A549 (cell line): ENCODE data around the gene MPPED1. TPM values are rescaled to one million over a fixed set of nuclear protein-coding genes. Genes with fewer than 3 reads are reported as not detected.

Experiments used
- ATAC-seq, 2 experiments: fragments of 200-7000 bp in 1 of 2; fragments of >200 bp in 1 of 2; cut with Nextera tagmentation in 1 of 2; cut with Tn5 transposase in 1 of 2; 3 replicates each; pipeline versions ENCODE4 v1.8.0 to v1.9.1; 2018 to 2020; ENCODE audit warnings: mild to moderate bottlenecking in 1 of 2, moderate library complexity in 1 of 2
- CTCF ChIA-PET: fragments of 300-600 bp; sonication (Branson Sonifier 250); formaldehyde crosslinking; extraction: SDS; loops from one replicate; lab custom pipeline; 2021; ENCODE audit warnings: antibody characterized with exemption, inconsistent platforms; lab: Yijun Ruan, JAX
- POLR2A ChIA-PET: fragments of 350-600 bp; formaldehyde crosslinking; extraction: SDS; loops from one replicate; lab custom pipeline; 2021; ENCODE audit warnings: antibody characterized with exemption, inconsistent platforms; lab: Yijun Ruan, JAX
- DNase-seq, 2 experiments: peaks; one replicate each; pipeline versions ENCODE4 v3.0.0 to v3.0.0-alpha.2; 2011 to 2016; ENCODE audit warnings: low read depth in 1 of 2, low spot score in 1 of 2
- FAIRE-seq: peaks from 2 replicates; lab custom pipeline; 2011; peaks lifted over from hg19 to GRCh38; lab: Jason Lieb, UNC
- H3K27ac ChIP-seq, 2 experiments: fragments of >200 bp; sonication (Bioruptor Twin); formaldehyde crosslinking; 3 replicates each; pipeline ENCODE4 v1.5.1; 2016 to 2017
- H3K4me1 ChIP-seq: fragments of >200 bp; sonication (Bioruptor Twin); formaldehyde crosslinking; 3 replicates; pipeline ENCODE4 v1.6.1; 2016
- H3K4me2 ChIP-seq: fragments of >200 bp; sonication (Bioruptor Twin); formaldehyde crosslinking; 3 replicates; pipeline ENCODE4 v1.6.1; 2016
- H3K4me3 ChIP-seq: fragments of >200 bp; sonication (Bioruptor Twin); formaldehyde crosslinking; 3 replicates; pipeline ENCODE4 v1.5.1; 2016
- H3K9me3 ChIP-seq: fragments of >200 bp; sonication (Bioruptor Twin); formaldehyde crosslinking; 3 replicates; pipeline ENCODE4 v1.6.1; 2016
- CBX2 ChIP-seq: fragments of 200-600 bp; sonication (generic); IDR thresholded peaks from 2 replicates; pipeline ENCODE4 v1.6.1; 2016; ENCODE audit warnings: low read depth, mild to moderate bottlenecking, borderline replicate concordance
- CEBPB ChIP-seq, 2 experiments: fragments of >200 bp in 1 of 2; sonication (Bioruptor Twin) in 1 of 2; formaldehyde crosslinking in 1 of 2; IDR thresholded peaks; 2 replicates each; pipeline ENCODE4 v1.6.1; 2012 to 2016
- CHD2 ChIP-seq: fragments of 150-350 bp; IDR thresholded peaks from 2 replicates; pipeline ENCODE4 v1.6.1; 2014; ENCODE audit warnings: low read length; ENCODE audit not compliant: partially characterized antibody
- CHD4 ChIP-seq: fragments of 200-600 bp; sonication (generic); IDR thresholded peaks from 2 replicates; pipeline ENCODE4 v1.6.1; 2016; ENCODE audit warnings: antibody characterized with exemption, mild to moderate bottlenecking, borderline replicate concordance
- ESRRA ChIP-seq: fragments of 150-350 bp; IDR thresholded peaks from 2 replicates; pipeline ENCODE4 v1.6.1; 2014; ENCODE audit warnings: mild to moderate bottlenecking, low read length, borderline replicate concordance
- FOXS1 ChIP-seq: fragments of 250-450 bp; sonication (Bioruptor Pico); IDR thresholded peaks from 2 replicates; pipeline ENCODE4 v1.5.0; 2020; ENCODE audit warnings: mild to moderate bottlenecking, moderate library complexity
- JUN ChIP-seq, 2 experiments: fragments of >200 bp; sonication (Bioruptor Twin); formaldehyde crosslinking; IDR thresholded peaks; 2 replicates in 1 of 2; 3 replicates in 1 of 2; pipeline ENCODE4 v1.6.1; 2016 to 2017
- JUNB ChIP-seq: fragments of >200 bp; sonication (Bioruptor Twin); formaldehyde crosslinking; IDR thresholded peaks from 2 replicates; pipeline ENCODE4 v1.6.1; 2016
- KDM1A ChIP-seq: fragments of 200-600 bp; sonication (generic); IDR thresholded peaks from 2 replicates; pipeline ENCODE4 v1.6.1; 2016; ENCODE audit warnings: low read depth, mild to moderate bottlenecking
- KDM5A ChIP-seq: fragments of 200-600 bp; sonication (generic); IDR thresholded peaks from 2 replicates; pipeline ENCODE4 v1.6.1; 2016; ENCODE audit warnings: antibody characterized with exemption, mild to moderate bottlenecking
- MAZ ChIP-seq: fragments of 150-350 bp; IDR thresholded peaks from 2 replicates; pipeline ENCODE4 v1.6.1; 2014; ENCODE audit warnings: antibody characterized with exemption, low read depth, low read length, borderline replicate concordance
- NPAS2 ChIP-seq: fragments of 250-450 bp; sonication (Bioruptor Pico); IDR thresholded peaks from 2 replicates; pipeline ENCODE4 v1.8.0; 2022; ENCODE audit warnings: mild to moderate bottlenecking, moderate library complexity, borderline replicate concordance
- PHF8 ChIP-seq: fragments of 200-600 bp; sonication (generic); IDR thresholded peaks from 2 replicates; pipeline ENCODE4 v1.6.1; 2016; ENCODE audit warnings: low read depth, mild to moderate bottlenecking, antibody characterized with exemption, moderate library complexity, borderline replicate concordance
- RAD21 ChIP-seq, 2 experiments: fragments of >200 bp in 1 of 2; sonication (Bioruptor Twin) in 1 of 2; formaldehyde crosslinking in 1 of 2; IDR thresholded peaks in 1 of 2; conservative IDR thresholded peaks in 1 of 2; 2 replicates in 1 of 2; 3 replicates in 1 of 2; pipeline ENCODE4 v1.6.1; 2012 to 2018; ENCODE audit warnings: inconsistent platforms in 1 of 2
- RARB ChIP-seq: fragments of 250-450 bp; sonication (Bioruptor Pico); IDR thresholded peaks from 2 replicates; pipeline ENCODE4 v1.8.0; 2021; ENCODE audit warnings: mild to moderate bottlenecking, moderate library complexity
- RNF2 ChIP-seq: fragments of 200-600 bp; sonication (generic); IDR thresholded peaks from 2 replicates; pipeline ENCODE4 v1.6.1; 2016; ENCODE audit warnings: low read depth, mild to moderate bottlenecking, antibody characterized with exemption, moderate library complexity, borderline replicate concordance
- ZFP36 ChIP-seq: fragments of 450-650 bp; IDR thresholded peaks from 2 replicates; pipeline ENCODE4 v1.6.1; 2014; ENCODE audit warnings: borderline replicate concordance; ENCODE audit not compliant: partially characterized antibody
- ZSCAN20 ChIP-seq: fragments of 250-450 bp; sonication (Bioruptor Pico); IDR thresholded peaks from 2 replicates; pipeline ENCODE4 v1.8.0; 2022; ENCODE audit warnings: mild to moderate bottlenecking, moderate library complexity
- WGBS: methylation state at CpG from one replicate; pipeline ENCODE4 v1.1.6; 2017; ENCODE audit errors: missing lambda C conversion rate; 5-methylcytosine and 5-hydroxymethylcytosine counted together
- polyA plus RNA-seq, 4 experiments: library from polyadenylated mRNA; depleted of rRNA in 3 of 4; stranded (reverse); fragments of >200 nt; fragmentation: RNase III in 1 of 4; extraction: RNeasy Plus Mini Kit Qiagen cat#74134 plus additional on column Dnase treatment in 1 of 4; gene quantifications; 2 replicates in 3 of 4; 3 replicates in 1 of 4; pipeline ENCODE4 v1.2.3, GENCODE V29; 2011 to 2017
- TF ChIP-seq, protein P1 (sequence below): fragments of 250-450 bp; sonication (Bioruptor Pico); IDR thresholded peaks from 2 replicates; pipeline ENCODE4 v1.5.0; 2020; ENCODE audit warnings: low read depth, mild to moderate bottlenecking, moderate library complexity
- TF ChIP-seq, protein P2 (sequence below): fragments of 250-450 bp; sonication (Bioruptor Pico); IDR thresholded peaks from 2 replicates; pipeline ENCODE4 v1.5.0; 2021; ENCODE audit warnings: mild to moderate bottlenecking, moderate library complexity, borderline replicate concordance
- TF ChIP-seq, protein P3 (sequence below): IDR thresholded peaks from 2 replicates; pipeline ENCODE4 v1.6.1; 2012
- TF ChIP-seq, protein P4 (sequence below): fragments of 150-350 bp; IDR thresholded peaks from 2 replicates; pipeline ENCODE4 v1.6.1; 2014; ENCODE audit warnings: low read depth, mild to moderate bottlenecking, low read length
- TF ChIP-seq, protein P5 (sequence below): IDR thresholded peaks from 2 replicates; pipeline ENCODE4 v1.6.1; 2012; ENCODE audit warnings: low read depth, borderline replicate concordance
- TF ChIP-seq, protein P6 (sequence below): fragments of >200 bp; sonication (Bioruptor Twin); formaldehyde crosslinking; IDR thresholded peaks from 3 replicates; pipeline ENCODE4 v1.6.1; 2016

Gene MPPED1
- polyA plus RNA-seq, 2 of the 4 experiments (the other 2 are of a cell fraction): not detected

DNA sequence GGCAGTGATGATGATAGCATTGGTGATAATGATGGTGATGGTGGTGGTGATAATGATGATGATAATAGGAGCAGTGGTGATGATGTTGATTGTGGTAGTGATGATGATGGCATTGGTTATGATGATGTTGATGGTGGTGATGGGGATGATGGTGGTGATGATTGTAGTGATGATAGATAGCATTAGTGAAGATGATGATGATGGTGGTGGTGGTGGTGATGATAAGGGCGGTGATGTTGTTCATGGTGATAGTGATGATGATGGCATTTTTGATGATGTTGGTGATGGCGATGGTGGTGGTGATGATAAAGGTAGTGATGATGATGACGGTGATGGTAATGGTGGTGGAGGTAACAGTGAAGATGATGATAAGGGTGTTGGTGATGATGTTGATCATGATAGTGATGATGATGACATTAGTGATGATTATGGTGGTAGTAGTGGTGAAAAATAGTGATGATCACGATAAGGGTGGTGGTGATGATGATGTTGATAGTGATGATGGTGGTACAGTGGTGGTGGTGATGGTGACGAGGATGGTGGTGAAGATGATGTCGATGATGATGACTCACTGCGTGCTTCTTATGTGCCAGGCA lies 93.0 kb downstream of the MPPED1 start (continued):
- TF ChIP-seq RARB (CRISPR knock-in tag) (no peak), RNF2 (no peak), ZSCAN20 (no peak), ESRRA (no peak), JUN (IDR thresholded peaks at IDR 0.05) (no peak), JUNB (no peak), MAZ (no peak), CBX2 (no peak), KDM1A (no peak), FOXS1 (CRISPR knock-in tag) (no peak), CEBPB (IDR thresholded peaks at IDR 0.05) (no peak)
- TF ChIP-seq, protein P1, sequence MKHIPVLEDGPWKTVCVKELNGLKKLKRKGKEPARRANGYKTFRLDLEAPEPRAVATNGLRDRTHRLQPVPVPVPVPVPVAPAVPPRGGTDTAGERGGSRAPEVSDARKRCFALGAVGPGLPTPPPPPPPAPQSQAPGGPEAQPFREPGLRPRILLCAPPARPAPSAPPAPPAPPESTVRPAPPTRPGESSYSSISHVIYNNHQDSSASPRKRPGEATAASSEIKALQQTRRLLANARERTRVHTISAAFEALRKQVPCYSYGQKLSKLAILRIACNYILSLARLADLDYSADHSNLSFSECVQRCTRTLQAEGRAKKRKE: no peak

DNA sequence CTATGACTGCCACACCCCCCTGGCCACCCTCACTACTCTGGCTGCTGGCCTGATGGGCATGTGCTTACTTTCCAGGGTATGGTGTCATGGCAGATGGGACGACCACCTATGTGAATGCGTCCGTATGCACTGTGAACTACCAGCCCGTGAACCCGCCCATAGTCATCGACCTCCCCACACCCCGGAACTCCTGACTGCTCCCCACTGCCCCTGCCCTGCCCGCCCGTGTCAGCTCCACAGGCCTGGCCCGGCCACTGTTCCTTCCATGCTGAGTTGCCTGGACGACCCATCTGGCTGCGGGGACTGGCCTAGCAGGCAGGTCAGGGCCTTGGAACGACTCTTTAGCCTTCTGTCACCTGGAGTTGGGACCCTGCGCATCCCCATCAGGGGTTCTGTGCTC lies 93.6 kb downstream of the MPPED1 start:
- POLR2A ChIA-PET: no interaction called here
- ATAC-seq: no peak
- Histone ChIP-seq H3K27ac (no peak overlapping the region), H3K4me3 (no peak overlapping the region), H3K9me3 (no peaks in the 10 kb centered on the region), H3K4me2 (no peak overlapping the region), H3K4me1 (no peaks in the 10 kb centered on the region)
- DNase-seq: no peak
- TF ChIP-seq, protein P2, sequence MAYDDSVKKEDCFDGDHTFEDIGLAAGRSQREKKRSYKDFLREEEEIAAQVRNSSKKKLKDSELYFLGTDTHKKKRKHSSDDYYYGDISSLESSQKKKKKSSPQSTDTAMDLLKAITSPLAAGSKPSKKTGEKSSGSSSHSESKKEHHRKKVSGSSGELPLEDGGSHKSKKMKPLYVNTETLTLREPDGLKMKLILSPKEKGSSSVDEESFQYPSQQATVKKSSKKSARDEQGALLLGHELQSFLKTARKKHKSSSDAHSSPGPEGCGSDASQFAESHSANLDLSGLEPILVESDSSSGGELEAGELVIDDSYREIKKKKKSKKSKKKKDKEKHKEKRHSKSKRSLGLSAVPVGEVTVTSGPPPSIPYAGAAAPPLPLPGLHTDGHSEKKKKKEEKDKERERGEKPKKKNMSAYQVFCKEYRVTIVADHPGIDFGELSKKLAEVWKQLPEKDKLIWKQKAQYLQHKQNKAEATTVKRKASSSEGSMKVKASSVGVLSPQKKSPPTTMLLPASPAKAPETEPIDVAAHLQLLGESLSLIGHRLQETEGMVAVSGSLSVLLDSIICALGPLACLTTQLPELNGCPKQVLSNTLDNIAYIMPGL (CRISPR knock-in tag): no peak
- TF ChIP-seq JUNB: no peak
- TF ChIP-seq, protein P3, sequence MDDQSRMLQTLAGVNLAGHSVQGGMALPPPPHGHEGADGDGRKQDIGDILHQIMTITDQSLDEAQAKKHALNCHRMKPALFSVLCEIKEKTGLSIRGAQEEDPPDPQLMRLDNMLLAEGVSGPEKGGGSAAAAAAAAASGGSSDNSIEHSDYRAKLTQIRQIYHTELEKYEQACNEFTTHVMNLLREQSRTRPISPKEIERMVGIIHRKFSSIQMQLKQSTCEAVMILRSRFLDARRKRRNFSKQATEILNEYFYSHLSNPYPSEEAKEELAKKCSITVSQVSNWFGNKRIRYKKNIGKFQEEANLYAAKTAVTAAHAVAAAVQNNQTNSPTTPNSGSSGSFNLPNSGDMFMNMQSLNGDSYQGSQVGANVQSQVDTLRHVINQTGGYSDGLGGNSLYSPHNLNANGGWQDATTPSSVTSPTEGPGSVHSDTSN: no peak
- TF ChIP-seq KDM5A: no peak
- TF ChIP-seq RAD21 (conservative IDR thresholded peaks at IDR 0.05 in 1 of 2, IDR thresholded peaks at IDR 0.05 in 1 of 2): no peak
- no peak for TF ChIP-seq CEBPB (IDR thresholded peaks at IDR 0.05)
- TF ChIP-seq, protein P4, sequence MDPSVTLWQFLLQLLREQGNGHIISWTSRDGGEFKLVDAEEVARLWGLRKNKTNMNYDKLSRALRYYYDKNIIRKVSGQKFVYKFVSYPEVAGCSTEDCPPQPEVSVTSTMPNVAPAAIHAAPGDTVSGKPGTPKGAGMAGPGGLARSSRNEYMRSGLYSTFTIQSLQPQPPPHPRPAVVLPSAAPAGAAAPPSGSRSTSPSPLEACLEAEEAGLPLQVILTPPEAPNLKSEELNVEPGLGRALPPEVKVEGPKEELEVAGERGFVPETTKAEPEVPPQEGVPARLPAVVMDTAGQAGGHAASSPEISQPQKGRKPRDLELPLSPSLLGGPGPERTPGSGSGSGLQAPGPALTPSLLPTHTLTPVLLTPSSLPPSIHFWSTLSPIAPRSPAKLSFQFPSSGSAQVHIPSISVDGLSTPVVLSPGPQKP: no peak
- no peak for TF ChIP-seq PHF8
- TF ChIP-seq CHD4: no peak
- no peak for TF ChIP-seq NPAS2 (CRISPR knock-in tag)
- TF ChIP-seq CHD2: no peak
- no peak for TF ChIP-seq ZFP36
- TF ChIP-seq, protein P5, sequence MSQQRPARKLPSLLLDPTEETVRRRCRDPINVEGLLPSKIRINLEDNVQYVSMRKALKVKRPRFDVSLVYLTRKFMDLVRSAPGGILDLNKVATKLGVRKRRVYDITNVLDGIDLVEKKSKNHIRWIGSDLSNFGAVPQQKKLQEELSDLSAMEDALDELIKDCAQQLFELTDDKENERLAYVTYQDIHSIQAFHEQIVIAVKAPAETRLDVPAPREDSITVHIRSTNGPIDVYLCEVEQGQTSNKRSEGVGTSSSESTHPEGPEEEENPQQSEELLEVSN: no peak
- TF ChIP-seq, protein P6, sequence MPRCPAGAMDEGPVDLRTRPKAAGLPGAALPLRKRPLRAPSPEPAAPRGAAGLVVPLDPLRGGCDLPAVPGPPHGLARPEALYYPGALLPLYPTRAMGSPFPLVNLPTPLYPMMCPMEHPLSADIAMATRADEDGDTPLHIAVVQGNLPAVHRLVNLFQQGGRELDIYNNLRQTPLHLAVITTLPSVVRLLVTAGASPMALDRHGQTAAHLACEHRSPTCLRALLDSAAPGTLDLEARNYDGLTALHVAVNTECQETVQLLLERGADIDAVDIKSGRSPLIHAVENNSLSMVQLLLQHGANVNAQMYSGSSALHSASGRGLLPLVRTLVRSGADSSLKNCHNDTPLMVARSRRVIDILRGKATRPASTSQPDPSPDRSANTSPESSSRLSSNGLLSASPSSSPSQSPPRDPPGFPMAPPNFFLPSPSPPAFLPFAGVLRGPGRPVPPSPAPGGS: no peak
- CTCF ChIA-PET: no interaction called here
- 79% methylated on average over 8 of the region's 14 CpGs for WGBS
- no peak for FAIRE-seq
